ENCODE data around the gene MROH9. TPM values are rescaled to one million over a fixed set of nuclear protein-coding genes. Genes with fewer than 3 reads are reported as not detected.

MROH9 gene
- total RNA-seq, 1 donor from 2014 or later: not detected

DNA sequence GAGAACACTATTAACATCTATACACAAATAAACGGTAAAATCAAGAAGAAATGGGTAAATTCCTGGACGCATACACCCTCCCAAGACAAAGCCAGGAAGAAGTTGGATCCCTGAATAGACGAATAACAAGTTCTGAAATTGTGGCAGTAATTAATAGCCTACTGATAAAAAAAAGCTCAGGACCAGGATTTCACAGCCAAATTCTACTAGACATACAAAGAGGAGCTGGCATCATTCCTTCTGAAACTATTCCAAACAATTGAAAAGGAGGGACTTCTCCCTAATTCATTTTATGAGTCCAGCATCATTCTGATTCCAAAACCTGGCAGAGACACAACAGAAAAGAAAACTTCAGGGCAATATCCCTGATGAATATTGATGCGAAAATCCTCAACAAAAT, 84.6 kb downstream of the MROH9 start:
- TF ChIP-seq, protein P1, sequence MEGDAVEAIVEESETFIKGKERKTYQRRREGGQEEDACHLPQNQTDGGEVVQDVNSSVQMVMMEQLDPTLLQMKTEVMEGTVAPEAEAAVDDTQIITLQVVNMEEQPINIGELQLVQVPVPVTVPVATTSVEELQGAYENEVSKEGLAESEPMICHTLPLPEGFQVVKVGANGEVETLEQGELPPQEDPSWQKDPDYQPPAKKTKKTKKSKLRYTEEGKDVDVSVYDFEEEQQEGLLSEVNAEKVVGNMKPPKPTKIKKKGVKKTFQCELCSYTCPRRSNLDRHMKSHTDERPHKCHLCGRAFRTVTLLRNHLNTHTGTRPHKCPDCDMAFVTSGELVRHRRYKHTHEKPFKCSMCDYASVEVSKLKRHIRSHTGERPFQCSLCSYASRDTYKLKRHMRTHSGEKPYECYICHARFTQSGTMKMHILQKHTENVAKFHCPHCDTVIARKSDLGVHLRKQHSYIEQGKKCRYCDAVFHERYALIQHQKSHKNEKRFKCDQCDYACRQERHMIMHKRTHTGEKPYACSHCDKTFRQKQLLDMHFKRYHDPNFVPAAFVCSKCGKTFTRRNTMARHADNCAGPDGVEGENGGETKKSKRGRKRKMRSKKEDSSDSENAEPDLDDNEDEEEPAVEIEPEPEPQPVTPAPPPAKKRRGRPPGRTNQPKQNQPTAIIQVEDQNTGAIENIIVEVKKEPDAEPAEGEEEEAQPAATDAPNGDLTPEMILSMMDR (IDR thresholded peaks at IDR 0.05): no peak

DNA sequence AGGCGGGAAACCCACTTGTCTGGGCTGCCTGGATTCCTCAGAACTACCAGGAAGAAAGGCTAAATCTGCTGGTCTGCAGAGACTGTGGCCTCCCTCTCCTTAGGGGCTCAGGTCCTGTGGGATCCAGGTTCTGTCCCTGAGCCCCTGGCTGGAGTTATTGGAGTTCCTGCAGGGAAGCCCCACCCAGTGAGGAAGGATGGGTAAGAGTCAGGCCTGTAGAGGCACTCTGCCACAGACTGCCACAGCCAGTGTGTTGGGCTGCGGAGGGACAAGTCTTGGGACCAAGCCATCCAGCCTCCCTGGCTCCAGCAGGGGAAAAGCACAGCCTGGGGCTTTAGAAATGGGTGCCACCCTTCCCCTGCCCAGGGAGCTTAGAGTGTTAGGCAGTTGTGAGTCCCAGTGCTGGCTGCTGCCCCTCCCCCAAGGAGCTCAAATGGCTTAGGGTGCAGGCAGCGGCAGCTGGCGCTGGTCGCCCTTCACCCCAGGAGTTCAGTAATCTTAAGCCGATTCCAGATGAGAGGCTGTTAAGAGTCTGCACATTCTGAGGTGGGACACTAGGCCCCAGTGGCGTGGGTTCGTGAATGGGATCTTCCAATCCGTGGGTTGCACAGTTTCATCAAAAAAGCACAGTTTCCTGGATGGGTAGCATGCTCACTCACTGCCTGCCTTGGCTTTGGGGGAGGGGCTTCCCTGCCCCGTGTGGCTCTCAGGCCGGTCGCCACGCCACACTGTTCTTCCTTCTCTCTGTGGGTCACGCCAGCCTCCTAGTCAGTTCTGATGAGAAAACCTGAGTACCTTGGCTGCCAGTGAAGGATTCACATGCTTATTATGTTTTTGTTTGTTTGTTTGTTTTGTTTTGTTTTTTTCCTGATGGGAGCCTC, 97.7 kb downstream of the MROH9 start:
- H3K36me3 Mint-ChIP-seq (ENCODE audit: low read depth): no peaks in the 10 kb centered on the region
- peaks cover 7% of the 10 kb centered on the region for H3K9me3 Mint-ChIP-seq
- intact Hi-C loops (cut with micrococcal nuclease): no loop called here
- ChIA-PET CTCF (no interaction called here), POLR2A (no interaction called here)
- ATAC-seq (ENCODE audit: low read depth) (no peak), DNase-seq (no peak)
- H3K4me3 Mint-ChIP-seq: no peak overlapping the region
- H3K27me3 Mint-ChIP-seq: peaks cover 3% of the 10 kb centered on the region
- H3K27ac Mint-ChIP-seq: no peak overlapping the region
- TF ChIP-seq, protein P1 (IDR thresholded peaks at IDR 0.05): no peak
- no peaks in the 10 kb centered on the region for H3K4me1 Mint-ChIP-seq

More for the DNA sequence above, 84.6 kb downstream of the MROH9 start:
- no peak overlapping the region for H3K4me3 Mint-ChIP-seq
- no peaks in the 10 kb centered on the region for H3K4me1 Mint-ChIP-seq
- ATAC-seq (ENCODE audit: low read depth) (no peak), DNase-seq (no peak)
- intact Hi-C loops (cut with micrococcal nuclease): no loop called here
- H3K9me3 Mint-ChIP-seq: peaks cover 9% of the 10 kb centered on the region
- ChIA-PET POLR2A (no interaction called here), CTCF (no interaction called here)
- no peaks in the 10 kb centered on the region for H3K27me3 Mint-ChIP-seq
- no peak overlapping the region for H3K27ac Mint-ChIP-seq
- no peaks in the 10 kb centered on the region for H3K36me3 Mint-ChIP-seq (ENCODE audit: low read depth)

DNA sequence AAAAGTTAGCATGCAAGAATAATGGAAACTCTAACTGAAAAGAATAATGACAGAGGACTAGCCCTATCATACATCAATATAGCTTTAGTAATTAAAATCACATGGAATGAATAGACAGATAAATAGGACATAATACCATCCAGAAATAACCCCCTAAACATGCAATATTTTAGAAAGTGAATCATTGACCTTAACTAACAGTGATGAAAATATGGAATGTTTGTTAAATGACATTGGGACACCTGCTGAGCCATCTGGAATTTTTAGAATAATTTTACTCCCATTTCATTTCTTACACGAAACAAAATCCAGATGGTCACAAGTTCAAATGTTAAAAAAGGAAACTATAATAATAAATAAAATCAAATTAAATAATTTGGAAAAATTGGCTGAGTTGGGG, 102.3 kb downstream of the MROH9 start:
- Mint-ChIP-seq H3K27me3 (peaks cover 3% of the 10 kb centered on the region), H3K27ac (no peak overlapping the region), H3K4me1 (no peaks in the 10 kb centered on the region), H3K4me3 (no peak overlapping the region), H3K36me3 (ENCODE audit: low read depth) (no peaks in the 10 kb centered on the region), H3K9me3 (peaks cover 2% of the 10 kb centered on the region)
- TF ChIP-seq, protein P1 (IDR thresholded peaks at IDR 0.05): no peak
- ATAC-seq (ENCODE audit: low read depth) (no peak), DNase-seq (no peak)
- intact Hi-C loops (cut with micrococcal nuclease): no loop called here
- ChIA-PET CTCF (no interaction called here), POLR2A (no interaction called here)

DNA sequence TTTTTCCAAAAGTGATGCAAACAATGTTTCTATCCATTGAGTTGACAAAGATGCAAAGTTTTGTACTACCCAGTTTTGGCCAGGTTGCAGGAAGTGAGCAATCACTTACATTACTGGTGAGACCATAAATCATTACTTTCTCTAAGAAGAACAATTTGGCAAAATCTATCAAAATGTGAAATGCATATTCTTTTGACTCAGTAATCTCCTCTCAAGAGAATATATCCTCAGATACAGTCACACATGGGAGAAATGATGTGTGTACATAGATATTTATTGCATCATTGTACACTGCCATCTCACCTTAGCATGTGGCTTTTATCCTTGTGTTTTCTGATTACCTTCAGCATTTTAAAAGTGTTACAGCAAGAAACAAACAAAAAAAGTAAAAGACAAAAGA, 103.0 kb downstream of the MROH9 start:
- Mint-ChIP-seq H3K36me3 (ENCODE audit: low read depth) (no peaks in the 10 kb centered on the region), H3K4me3 (no peak overlapping the region), H3K9me3 (peaks cover 8% of the 10 kb centered on the region), H3K27me3 (peaks cover 3% of the 10 kb centered on the region), H3K27ac (no peak overlapping the region), H3K4me1 (no peaks in the 10 kb centered on the region)
- intact Hi-C loops (cut with micrococcal nuclease): no loop called here
- DNase-seq (no peak), ATAC-seq (ENCODE audit: low read depth) (no peak)
- POLR2A ChIA-PET: no interaction called here
- CTCF ChIA-PET: no interaction called here
- TF ChIP-seq, protein P1 (IDR thresholded peaks at IDR 0.05): no peak

DNA sequence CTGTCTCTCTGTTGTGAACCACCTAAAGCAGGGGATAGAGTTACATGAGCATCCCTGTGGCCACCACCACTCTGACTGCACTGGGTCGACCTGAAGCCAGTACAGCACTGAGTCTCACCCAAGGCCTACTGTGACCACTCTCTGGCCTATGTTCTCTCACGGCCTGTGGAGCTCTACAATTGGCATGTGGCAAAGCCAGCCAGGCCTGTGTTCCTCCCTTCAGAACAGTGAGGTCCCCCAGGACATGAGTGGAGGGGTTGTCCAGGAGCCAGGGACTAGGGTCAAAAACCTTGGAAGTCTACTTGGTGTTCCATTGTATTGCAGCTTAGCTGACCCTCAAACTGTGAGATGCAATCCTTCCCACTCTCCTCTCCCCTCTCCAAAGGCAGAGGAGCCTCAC, 112.7 kb downstream of the MROH9 start:
- no peak for ATAC-seq (ENCODE audit: low read depth)
- Mint-ChIP-seq H3K36me3 (ENCODE audit: low read depth) (no peaks in the 10 kb centered on the region), H3K27ac (no peak overlapping the region), H3K4me3 (no peak overlapping the region), H3K27me3 (peaks cover 2% of the 10 kb centered on the region), H3K9me3 (peaks cover 32% of the 10 kb centered on the region), H3K4me1 (no peaks in the 10 kb centered on the region)
- TF ChIP-seq, protein P1 (IDR thresholded peaks at IDR 0.05): no peak
- CTCF ChIA-PET: no interaction called here
- POLR2A ChIA-PET: no interaction called here
- intact Hi-C loops (cut with micrococcal nuclease): no loop called here
- no peak for DNase-seq
